COLO668 (cell line): ENCODE data around the gene MZT1.

Source experiments
- DNase-seq: peaks from one replicate; lab custom pipeline; 2025; ENCODE audit not compliant: unreplicated experiment; lab: John Stamatoyannopoulos, UW

Gene MZT1

GRCh38 chr13:72686766-72687165, 40.7 kb downstream of the MZT1 start:
- no peak for DNase-seq

GRCh38 chr13:72680353-72680752, 47.1 kb downstream of the MZT1 start:
- DNase-seq = no peak

GRCh38 chr13:72678312-72678711, 49.1 kb downstream of the MZT1 start:
- no peak for DNase-seq

- DNase-seq = no peak
Observed at GRCh38 chr13:72677431-72677830, 50.0 kb downstream of the MZT1 start.

- DNase-seq = no peak
Observed at GRCh38 chr13:72666391-72666790, 61.0 kb downstream of the MZT1 start.

GRCh38 chr13:72662548-72662947, 64.9 kb downstream of the MZT1 start:
- no peak for DNase-seq
